WI38 (cell line): ENCODE measurements around the gene IRX4.

Experiments used
- H3K4me3 ChIP-seq: 2 replicates; pipeline ENCODE4 v1.5.1; 2011; ENCODE audit warnings: low read depth, mild to moderate bottlenecking, control low read depth, low read length
- CTCF ChIP-seq: IDR thresholded peaks from 2 replicates; pipeline ENCODE4 v1.5.1; 2012; ENCODE audit warnings: low read depth, mild to moderate bottlenecking, control low read depth, low read length

Gene IRX4

GRCh38 chr5:1926071-1926440, 43.3 kb upstream of the IRX4 start:
- no peak for TF ChIP-seq CTCF
- H3K4me3 ChIP-seq, result no peak overlapping the region

- H3K4me3 ChIP-seq, result no peak overlapping the region
- TF ChIP-seq CTCF, result no peak
Measured at GRCh38 chr5:1925111-1926070, 42.7 kb upstream of the IRX4 start.

- H3K4me3 ChIP-seq, result no peak overlapping the region
- no peak for TF ChIP-seq CTCF
Measured at GRCh38 chr5:1923766-1924165, 41.0 kb upstream of the IRX4 start.

GRCh38 chr5:1923341-1923740, 40.6 kb upstream of the IRX4 start:
- H3K4me3 ChIP-seq, result no peak overlapping the region
- TF ChIP-seq CTCF, result no peak

GRCh38 chr5:1921711-1922110, 39.0 kb upstream of the IRX4 start:
- H3K4me3 ChIP-seq, result no peak overlapping the region
- TF ChIP-seq CTCF, result no peak

- no peak for TF ChIP-seq CTCF
- no peak overlapping the region for H3K4me3 ChIP-seq
Measured at GRCh38 chr5:1919750-1920149, 37.0 kb upstream of the IRX4 start.

GRCh38 chr5:1919209-1919566, 36.5 kb upstream of the IRX4 start:
- no peak for TF ChIP-seq CTCF

More at GRCh38 chr5:1919209-1919566, 36.5 kb upstream of the IRX4 start:
- no peak overlapping the region for H3K4me3 ChIP-seq
